H1 (cell line): ENCODE results near the gene STARD7. TPM values are rescaled to one million over a fixed set of nuclear protein-coding genes. Genes with fewer than 3 reads are reported as not detected.
"Not testable (repeated sequence)": the region's sequence is repeated elsewhere in the genome, so short reads cannot be mapped to it uniquely, and the experiment has no call there.

Experiments
- CTCF ChIA-PET: fragments of 300-600 bp; sonication (Branson Sonifier 250); formaldehyde crosslinking; loops from one replicate; lab custom pipeline; 2021; ENCODE audit not compliant: partially characterized antibody; lab: Charles Lee
- POLR2A ChIA-PET: fragments of 300-600 bp; sonication (Branson Sonifier 250); formaldehyde crosslinking; loops from one replicate; lab custom pipeline; 2021; ENCODE audit warnings: inconsistent platforms; ENCODE audit not compliant: partially characterized antibody; lab: Charles Lee
- DNase-seq, 2 experiments: peaks; one replicate each; pipeline versions ENCODE4 v3.0.0 to v3.0.0-alpha.2; 2010 to 2022; ENCODE audit warnings: low spot score in 2 of 2, low read depth in 1 of 2, mixed read lengths in 1 of 2
- FAIRE-seq: peaks from 2 replicates; lab custom pipeline; 2011; peaks lifted over from hg19 to GRCh38; lab: Jason Lieb, UNC
- H2AFZ ChIP-seq: 2 replicates; pipeline ENCODE4 v1.8.1; 2012; ENCODE audit warnings: low read length, inconsistent platforms
- H2AK5ac ChIP-seq: 2 replicates; pipeline ENCODE4 v1.6.1; 2013; ENCODE audit warnings: low read depth, low read length
- H2BK120ac ChIP-seq: replicated peaks from 2 replicates; pipeline ENCODE3; 2013; ENCODE audit warnings: low read depth, low read length, inconsistent platforms
- H2BK12ac ChIP-seq: 2 replicates; pipeline ENCODE4 v1.6.1; 2013; ENCODE audit warnings: low read depth, low read length
- H2BK15ac ChIP-seq: 2 replicates; pipeline ENCODE4 v1.6.1; 2013; ENCODE audit warnings: low read length
- H2BK20ac ChIP-seq: 2 replicates; pipeline ENCODE4 v1.6.1; 2013; ENCODE audit warnings: low read length
- H2BK5ac ChIP-seq: 2 replicates; pipeline ENCODE4 v1.6.1; 2013; ENCODE audit warnings: low read depth, low read length
- H3K14ac ChIP-seq: 2 replicates; pipeline ENCODE4 v1.6.1; 2013; ENCODE audit warnings: inconsistent platforms; ENCODE audit not compliant: insufficient read length
- H3K18ac ChIP-seq: 2 replicates; pipeline ENCODE4 v1.6.1; 2013; ENCODE audit warnings: low read length; ENCODE audit errors: extremely low read depth
- H3K23ac ChIP-seq: 2 replicates; pipeline ENCODE4 v1.6.1; 2013; ENCODE audit warnings: inconsistent platforms; ENCODE audit not compliant: insufficient read length
- H3K23me2 ChIP-seq: 2 replicates; pipeline ENCODE4 v1.6.1; 2013; ENCODE audit warnings: low read depth, low read length
- H3K27ac ChIP-seq: 2 replicates; pipeline ENCODE4 v1.6.1; 2011; ENCODE audit warnings: low read depth, low read length, inconsistent platforms
- H3K27me3 ChIP-seq, 4 experiments: replicated peaks in 1 of 4; 1 replicate in 1 of 4; 2 replicates in 3 of 4; pipeline versions ENCODE4 v1.6.1 to v1.8.1; 2011 to 2013; ENCODE audit warnings: low read length in 3 of 4, mild to moderate bottlenecking in 3 of 4, inconsistent platforms in 2 of 4, mixed read lengths in 2 of 4, moderate library complexity in 1 of 4; ENCODE audit not compliant: control insufficient read depth in 3 of 4, insufficient read depth in 3 of 4; ENCODE audit errors: extremely low read depth in 1 of 4
- H3K36me3 ChIP-seq, 4 experiments: 2 replicates each; pipeline versions ENCODE4 v1.6.1 to v1.8.1; 2011 to 2013; ENCODE audit warnings: mild to moderate bottlenecking in 4 of 4, low read length in 3 of 4, moderate library complexity in 2 of 4, control low read depth in 1 of 4, inconsistent platforms in 1 of 4; ENCODE audit not compliant: insufficient read depth in 4 of 4, control insufficient read depth in 2 of 4
- H3K4ac ChIP-seq: replicated peaks from 2 replicates; pipeline ENCODE3; 2013; ENCODE audit warnings: low read length, low read depth, mixed read lengths, inconsistent platforms; ENCODE audit not compliant: insufficient read length
- H3K4me1 ChIP-seq, 4 experiments: replicated peaks in 1 of 4; 1 replicate in 1 of 4; 2 replicates in 3 of 4; pipeline versions ENCODE4 v1.6.1 to v1.8.1; 2011 to 2013; ENCODE audit warnings: low read length in 3 of 4, inconsistent platforms in 2 of 4, mixed read lengths in 1 of 4; ENCODE audit not compliant: insufficient read depth in 4 of 4, control insufficient read depth in 3 of 4
- H3K4me2 ChIP-seq, 2 experiments: 2 replicates each; pipeline versions ENCODE4 v1.6.1 to v1.8.1; 2011 to 2013; ENCODE audit warnings: low read depth in 2 of 2, low read length in 2 of 2, control low read depth in 1 of 2, inconsistent platforms in 1 of 2, mild to moderate bottlenecking in 1 of 2; ENCODE audit not compliant: insufficient read depth in 1 of 2
- H3K4me3 ChIP-seq, 4 experiments: fragments of 200-600, 300-600 bp in 1 of 4; sonication (generic), shearing (Covaris generic), sonication (Bioruptor Twin) in 1 of 4; 2 replicates each; pipeline versions ENCODE4 v1.5.1 to v1.8.1; 2011 to 2016; ENCODE audit warnings: low read length in 4 of 4, low read depth in 3 of 4, control low read depth in 2 of 4, inconsistent platforms in 2 of 4, mild to moderate bottlenecking in 2 of 4, mixed read lengths in 1 of 4, moderate library complexity in 1 of 4; ENCODE audit not compliant: insufficient read depth in 2 of 4; ENCODE audit errors: extremely low read depth in 1 of 4
- H3K56ac ChIP-seq: replicated peaks from 2 replicates; pipeline ENCODE3; 2013; ENCODE audit warnings: low read depth, mild to moderate bottlenecking, mixed read lengths, low read length, inconsistent platforms; ENCODE audit not compliant: insufficient read length
- H3K79me1 ChIP-seq: 2 replicates; pipeline ENCODE4 v1.6.1; 2013; ENCODE audit warnings: low read depth, low read length, control low read depth
- H3K79me2 ChIP-seq, 2 experiments: 2 replicates each; pipeline versions ENCODE4 v1.6.1 to v1.8.1; 2012 to 2013; ENCODE audit warnings: low read length in 2 of 2, mild to moderate bottlenecking in 2 of 2, inconsistent platforms in 1 of 2; ENCODE audit not compliant: insufficient read depth in 2 of 2, control insufficient read depth in 1 of 2
- H3K9ac ChIP-seq, 4 experiments: replicated peaks in 1 of 4; 1 replicate in 1 of 4; 2 replicates in 3 of 4; pipeline versions ENCODE4 v1.6.1 to v1.8.1; 2011 to 2013; ENCODE audit warnings: low read depth in 3 of 4, low read length in 3 of 4, control low read depth in 2 of 4, mild to moderate bottlenecking in 2 of 4, moderate library complexity in 2 of 4, inconsistent platforms in 1 of 4; ENCODE audit errors: extremely low read depth in 1 of 4
- H3K9me3 ChIP-seq, 2 experiments: 2 replicates each; pipeline versions ENCODE4 v1.6.1 to v1.8.1; 2012 to 2013; ENCODE audit warnings: mild to moderate bottlenecking in 2 of 2, moderate library complexity in 2 of 2, control low read depth in 1 of 2, inconsistent platforms in 1 of 2, low read depth in 1 of 2, low read length in 1 of 2, mixed read lengths in 1 of 2; ENCODE audit not compliant: insufficient read depth in 2 of 2
- H4K20me1 ChIP-seq, 2 experiments: replicated peaks in 1 of 2; 2 replicates each; pipeline versions ENCODE3 to v1.8.1; 2011 to 2013; ENCODE audit warnings: inconsistent platforms in 2 of 2, low read length in 2 of 2, mild to moderate bottlenecking in 1 of 2; ENCODE audit not compliant: insufficient read depth in 2 of 2, control insufficient read depth in 1 of 2
- H4K5ac ChIP-seq: 2 replicates; pipeline ENCODE4 v1.6.1; 2013; ENCODE audit warnings: low read length, low read depth, mixed read lengths, inconsistent platforms; ENCODE audit not compliant: insufficient read length
- H4K8ac ChIP-seq: 2 replicates; pipeline ENCODE4 v1.8.0; 2013; ENCODE audit warnings: mild to moderate bottlenecking, moderate library complexity, low read length, inconsistent platforms; ENCODE audit not compliant: insufficient read depth; ENCODE audit errors: extremely low read depth
- H4K91ac ChIP-seq: replicated peaks from 2 replicates; pipeline ENCODE3; 2013; ENCODE audit warnings: low read length, mixed read lengths, inconsistent platforms; ENCODE audit not compliant: insufficient read length
- WGBS, 2 experiments: shearing (Covaris generic) in 1 of 2; methylation state at CpG; one replicate each; pipeline versions ENCODE4 v1.1.6 to v1.1.7; 2013 to 2015; ENCODE audit warnings: low lambda C conversion rate in 2 of 2, mixed read lengths in 2 of 2, inconsistent platforms in 1 of 2, low coverage in 1 of 2, missing lambda C conversion rate in 1 of 2; ENCODE audit not compliant: insufficient replicate concordance in 2 of 2, insufficient coverage in 1 of 2, insufficient read length in 1 of 2; ENCODE audit errors: extremely low coverage in 1 of 2, missing lambda C conversion rate in 1 of 2; 5-methylcytosine and 5-hydroxymethylcytosine counted together
- polyA plus RNA-seq, 7 experiments: library from polyadenylated mRNA; depleted of rRNA in 3 of 7; stranded (reverse) in 5 of 7; unstranded in 2 of 7; fragments of >200 nt in 5 of 7; fragments of 200-250 nt in 2 of 7; gene quantifications; 1 replicate in 5 of 7; 2 replicates in 1 of 7; 4 replicates in 1 of 7; pipeline versions ENCODE4 v1.2.1 to v1.2.3, GENCODE V29; 2011 to 2013; ENCODE audit warnings: missing spikeins in 2 of 7, mixed read lengths in 2 of 7
- total RNA-seq: library from RNA; stranded (reverse); fragmentation: NEBNext Ultra II Directional; extraction: Animal tissue kit (Norgen Biotek cat#: 25700); gene quantifications from 2 replicates; pipeline ENCODE4 v1.2.1, GENCODE V29; 2021

STARD7 gene
- total and polyA plus RNA-seq, 2 of the 8 experiments (the other 6 are each of a cell fraction or from before 2014, with no cell fraction given), result 89.1 to 200 TPM

- 93% methylated on average over 5 of the region's 5 CpGs; no CpG with 5 or more reads in 1 of the 2 experiments for WGBS, 2 experiments
- H3K14ac ChIP-seq, H2BK120ac ChIP-seq, H3K79me2 ChIP-seq, H2BK20ac ChIP-seq, H3K23ac ChIP-seq, H3K4me2 ChIP-seq, H3K9me3 ChIP-seq, FAIRE-seq, H3K36me3 ChIP-seq, H4K91ac ChIP-seq, H2AFZ ChIP-seq, POLR2A ChIA-PET, H4K20me1 ChIP-seq, H3K56ac ChIP-seq, H3K4ac ChIP-seq, H2BK12ac ChIP-seq, H2BK5ac ChIP-seq, H3K9ac ChIP-seq, H3K18ac ChIP-seq, H2AK5ac ChIP-seq, H3K23me2 ChIP-seq, H2BK15ac ChIP-seq, H3K79me1 ChIP-seq, H3K27me3 ChIP-seq, H3K27ac ChIP-seq, DNase-seq, H3K4me1 ChIP-seq, H4K5ac ChIP-seq, H3K4me3 ChIP-seq, H4K8ac ChIP-seq: not testable (repeated sequence)
- CTCF ChIA-PET, result interaction anchor here (0.7 to 3.1 kb wide), 5 partner anchors 14 to 155 kb away, joined by 3 to 15 read pairs (median 9); partner anchors contain the start of gene ASTL
These were observed 48.3 kb downstream of the STARD7 start for GRCh38 chr2:96160366-96160765.
